H1 (cell line): ENCODE data around the gene RASSF3. TPM values are rescaled to one million over a fixed set of nuclear protein-coding genes. Genes with fewer than 3 reads are reported as not detected.

Experiments used
- CTCF ChIA-PET: fragments of 300-600 bp; sonication (Branson Sonifier 250); formaldehyde crosslinking; loops from one replicate; lab custom pipeline; 2021; ENCODE audit not compliant: partially characterized antibody; lab: Charles Lee
- POLR2A ChIA-PET: fragments of 300-600 bp; sonication (Branson Sonifier 250); formaldehyde crosslinking; loops from one replicate; lab custom pipeline; 2021; ENCODE audit warnings: inconsistent platforms; ENCODE audit not compliant: partially characterized antibody; lab: Charles Lee
- DNase-seq, 2 experiments: peaks; one replicate each; pipeline versions ENCODE4 v3.0.0 to v3.0.0-alpha.2; 2010 to 2022; ENCODE audit warnings: low spot score in 2 of 2, low read depth in 1 of 2, mixed read lengths in 1 of 2
- FAIRE-seq: peaks from 2 replicates; lab custom pipeline; 2011; peaks lifted over from hg19 to GRCh38; lab: Jason Lieb, UNC
- H2AFZ ChIP-seq: 2 replicates; pipeline ENCODE4 v1.8.1; 2012; ENCODE audit warnings: low read length, inconsistent platforms
- H2AK5ac ChIP-seq: 2 replicates; pipeline ENCODE4 v1.6.1; 2013; ENCODE audit warnings: low read depth, low read length
- H2BK120ac ChIP-seq: replicated peaks from 2 replicates; pipeline ENCODE3; 2013; ENCODE audit warnings: low read depth, low read length, inconsistent platforms
- H2BK12ac ChIP-seq: 2 replicates; pipeline ENCODE4 v1.6.1; 2013; ENCODE audit warnings: low read depth, low read length
- H2BK15ac ChIP-seq: 2 replicates; pipeline ENCODE4 v1.6.1; 2013; ENCODE audit warnings: low read length
- H2BK20ac ChIP-seq: 2 replicates; pipeline ENCODE4 v1.6.1; 2013; ENCODE audit warnings: low read length
- H2BK5ac ChIP-seq: 2 replicates; pipeline ENCODE4 v1.6.1; 2013; ENCODE audit warnings: low read depth, low read length
- H3K14ac ChIP-seq: 2 replicates; pipeline ENCODE4 v1.6.1; 2013; ENCODE audit warnings: inconsistent platforms; ENCODE audit not compliant: insufficient read length
- H3K18ac ChIP-seq: 2 replicates; pipeline ENCODE4 v1.6.1; 2013; ENCODE audit warnings: low read length; ENCODE audit errors: extremely low read depth
- H3K23ac ChIP-seq: 2 replicates; pipeline ENCODE4 v1.6.1; 2013; ENCODE audit warnings: inconsistent platforms; ENCODE audit not compliant: insufficient read length
- H3K23me2 ChIP-seq: 2 replicates; pipeline ENCODE4 v1.6.1; 2013; ENCODE audit warnings: low read depth, low read length
- H3K27ac ChIP-seq: 2 replicates; pipeline ENCODE4 v1.6.1; 2011; ENCODE audit warnings: low read depth, low read length, inconsistent platforms
- H3K27me3 ChIP-seq, 4 experiments: replicated peaks in 1 of 4; 1 replicate in 1 of 4; 2 replicates in 3 of 4; pipeline versions ENCODE4 v1.6.1 to v1.8.1; 2011 to 2013; ENCODE audit warnings: low read length in 3 of 4, mild to moderate bottlenecking in 3 of 4, inconsistent platforms in 2 of 4, mixed read lengths in 2 of 4, moderate library complexity in 1 of 4; ENCODE audit not compliant: control insufficient read depth in 3 of 4, insufficient read depth in 3 of 4; ENCODE audit errors: extremely low read depth in 1 of 4
- H3K36me3 ChIP-seq, 4 experiments: 2 replicates each; pipeline versions ENCODE4 v1.6.1 to v1.8.1; 2011 to 2013; ENCODE audit warnings: mild to moderate bottlenecking in 4 of 4, low read length in 3 of 4, moderate library complexity in 2 of 4, control low read depth in 1 of 4, inconsistent platforms in 1 of 4; ENCODE audit not compliant: insufficient read depth in 4 of 4, control insufficient read depth in 2 of 4
- H3K4ac ChIP-seq: replicated peaks from 2 replicates; pipeline ENCODE3; 2013; ENCODE audit warnings: low read length, low read depth, mixed read lengths, inconsistent platforms; ENCODE audit not compliant: insufficient read length
- H3K4me1 ChIP-seq, 4 experiments: replicated peaks in 1 of 4; 1 replicate in 1 of 4; 2 replicates in 3 of 4; pipeline versions ENCODE4 v1.6.1 to v1.8.1; 2011 to 2013; ENCODE audit warnings: low read length in 3 of 4, inconsistent platforms in 2 of 4, mixed read lengths in 1 of 4; ENCODE audit not compliant: insufficient read depth in 4 of 4, control insufficient read depth in 3 of 4
- H3K4me2 ChIP-seq, 2 experiments: 2 replicates each; pipeline versions ENCODE4 v1.6.1 to v1.8.1; 2011 to 2013; ENCODE audit warnings: low read depth in 2 of 2, low read length in 2 of 2, control low read depth in 1 of 2, inconsistent platforms in 1 of 2, mild to moderate bottlenecking in 1 of 2; ENCODE audit not compliant: insufficient read depth in 1 of 2
- H3K4me3 ChIP-seq, 4 experiments: fragments of 200-600, 300-600 bp in 1 of 4; sonication (generic), shearing (Covaris generic), sonication (Bioruptor Twin) in 1 of 4; 2 replicates each; pipeline versions ENCODE4 v1.5.1 to v1.8.1; 2011 to 2016; ENCODE audit warnings: low read length in 4 of 4, low read depth in 3 of 4, control low read depth in 2 of 4, inconsistent platforms in 2 of 4, mild to moderate bottlenecking in 2 of 4, mixed read lengths in 1 of 4, moderate library complexity in 1 of 4; ENCODE audit not compliant: insufficient read depth in 2 of 4; ENCODE audit errors: extremely low read depth in 1 of 4
- H3K56ac ChIP-seq: replicated peaks from 2 replicates; pipeline ENCODE3; 2013; ENCODE audit warnings: low read depth, mild to moderate bottlenecking, mixed read lengths, low read length, inconsistent platforms; ENCODE audit not compliant: insufficient read length
- H3K79me1 ChIP-seq: 2 replicates; pipeline ENCODE4 v1.6.1; 2013; ENCODE audit warnings: low read depth, low read length, control low read depth
- H3K79me2 ChIP-seq, 2 experiments: 2 replicates each; pipeline versions ENCODE4 v1.6.1 to v1.8.1; 2012 to 2013; ENCODE audit warnings: low read length in 2 of 2, mild to moderate bottlenecking in 2 of 2, inconsistent platforms in 1 of 2; ENCODE audit not compliant: insufficient read depth in 2 of 2, control insufficient read depth in 1 of 2
- H3K9ac ChIP-seq, 4 experiments: replicated peaks in 1 of 4; 1 replicate in 1 of 4; 2 replicates in 3 of 4; pipeline versions ENCODE4 v1.6.1 to v1.8.1; 2011 to 2013; ENCODE audit warnings: low read depth in 3 of 4, low read length in 3 of 4, control low read depth in 2 of 4, mild to moderate bottlenecking in 2 of 4, moderate library complexity in 2 of 4, inconsistent platforms in 1 of 4; ENCODE audit errors: extremely low read depth in 1 of 4
- H3K9me3 ChIP-seq, 2 experiments: 2 replicates each; pipeline versions ENCODE4 v1.6.1 to v1.8.1; 2012 to 2013; ENCODE audit warnings: mild to moderate bottlenecking in 2 of 2, moderate library complexity in 2 of 2, control low read depth in 1 of 2, inconsistent platforms in 1 of 2, low read depth in 1 of 2, low read length in 1 of 2, mixed read lengths in 1 of 2; ENCODE audit not compliant: insufficient read depth in 2 of 2
- H4K20me1 ChIP-seq, 2 experiments: replicated peaks in 1 of 2; 2 replicates each; pipeline versions ENCODE3 to v1.8.1; 2011 to 2013; ENCODE audit warnings: inconsistent platforms in 2 of 2, low read length in 2 of 2, mild to moderate bottlenecking in 1 of 2; ENCODE audit not compliant: insufficient read depth in 2 of 2, control insufficient read depth in 1 of 2
- H4K5ac ChIP-seq: 2 replicates; pipeline ENCODE4 v1.6.1; 2013; ENCODE audit warnings: low read length, low read depth, mixed read lengths, inconsistent platforms; ENCODE audit not compliant: insufficient read length
- H4K8ac ChIP-seq: 2 replicates; pipeline ENCODE4 v1.8.0; 2013; ENCODE audit warnings: mild to moderate bottlenecking, moderate library complexity, low read length, inconsistent platforms; ENCODE audit not compliant: insufficient read depth; ENCODE audit errors: extremely low read depth
- H4K91ac ChIP-seq: replicated peaks from 2 replicates; pipeline ENCODE3; 2013; ENCODE audit warnings: low read length, mixed read lengths, inconsistent platforms; ENCODE audit not compliant: insufficient read length
- CBX5 ChIP-seq: fragments of 300-800, 300-1000 bp; sonication (generic); IDR thresholded peaks from 2 replicates; pipeline ENCODE4 v1.7.1; 2016; ENCODE audit warnings: antibody characterized with exemption, low read length, low read depth
- EZH2 ChIP-seq: fragments of 200-600 bp; sonication (generic); IDR thresholded peaks from 2 replicates; pipeline ENCODE4 v1.7.1; 2012; ENCODE audit warnings: low read depth, mild to moderate bottlenecking, moderate library complexity, low read length, inconsistent platforms; ENCODE audit not compliant: severe bottlenecking
- FOSL1 ChIP-seq: IDR thresholded peaks from 2 replicates; pipeline ENCODE4 v1.6.1; 2011; ENCODE audit warnings: mild to moderate bottlenecking, low read depth, low read length, moderate library complexity; ENCODE audit not compliant: insufficient read depth
- GTF2F1 ChIP-seq: IDR thresholded peaks from 2 replicates; pipeline ENCODE4 v1.6.1; 2012; ENCODE audit warnings: low read depth, low read length, improper control_type of control experiment, borderline replicate concordance
- POLR2A ChIP-seq, 2 experiments: IDR thresholded peaks; 1 replicate in 1 of 2; 2 replicates in 1 of 2; pipeline ENCODE4 v1.6.1; 2011; ENCODE audit warnings: low read depth in 2 of 2, low read length in 2 of 2, mild to moderate bottlenecking in 2 of 2; ENCODE audit errors: control extremely low read depth in 1 of 2
- SRF ChIP-seq: IDR thresholded peaks from 2 replicates; pipeline ENCODE4 v1.6.1; 2011; ENCODE audit warnings: mild to moderate bottlenecking, low read depth, low read length, moderate library complexity
- TEAD4 ChIP-seq: IDR thresholded peaks from 2 replicates; pipeline ENCODE4 v1.6.1; 2012; ENCODE audit warnings: low read depth, low read length, inconsistent platforms, mixed read lengths
- WGBS, 2 experiments: shearing (Covaris generic) in 1 of 2; methylation state at CpG; one replicate each; pipeline versions ENCODE4 v1.1.6 to v1.1.7; 2013 to 2015; ENCODE audit warnings: low lambda C conversion rate in 2 of 2, mixed read lengths in 2 of 2, inconsistent platforms in 1 of 2, low coverage in 1 of 2, missing lambda C conversion rate in 1 of 2; ENCODE audit not compliant: insufficient replicate concordance in 2 of 2, insufficient coverage in 1 of 2, insufficient read length in 1 of 2; ENCODE audit errors: extremely low coverage in 1 of 2, missing lambda C conversion rate in 1 of 2; 5-methylcytosine and 5-hydroxymethylcytosine counted together
- polyA plus RNA-seq, 7 experiments: library from polyadenylated mRNA; depleted of rRNA in 3 of 7; stranded (reverse) in 5 of 7; unstranded in 2 of 7; fragments of >200 nt in 5 of 7; fragments of 200-250 nt in 2 of 7; gene quantifications; 1 replicate in 5 of 7; 2 replicates in 1 of 7; 4 replicates in 1 of 7; pipeline versions ENCODE4 v1.2.1 to v1.2.3, GENCODE V29; 2011 to 2013; ENCODE audit warnings: missing spikeins in 2 of 7, mixed read lengths in 2 of 7
- total RNA-seq: library from RNA; stranded (reverse); fragmentation: NEBNext Ultra II Directional; extraction: Animal tissue kit (Norgen Biotek cat#: 25700); gene quantifications from 2 replicates; pipeline ENCODE4 v1.2.1, GENCODE V29; 2021

RASSF3 gene
- total and polyA plus RNA-seq, 2 of the 8 experiments (the other 6 are each of a cell fraction or from before 2014, with no cell fraction given): 19.1 to 64.3 TPM

DNA sequence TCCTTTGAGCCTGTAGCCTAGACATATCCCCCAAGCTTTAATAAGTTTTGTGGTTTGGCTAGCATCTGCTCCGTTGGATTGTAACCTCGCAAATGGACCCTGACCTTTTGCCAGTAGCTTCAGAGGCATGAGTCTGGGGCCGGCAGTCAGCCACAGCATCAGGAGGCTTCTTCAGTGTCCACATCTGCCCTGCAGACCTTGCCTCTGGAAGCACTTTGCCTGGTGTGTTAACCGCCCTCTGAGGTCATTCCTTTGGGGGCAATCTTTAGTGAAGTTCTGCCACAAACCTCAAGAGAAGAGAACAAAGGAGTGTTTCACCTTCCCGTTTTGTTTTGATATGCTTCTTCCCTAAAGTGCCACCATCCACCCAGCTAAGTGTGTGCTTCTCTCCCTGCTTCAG is 77.5 kb downstream of the RASSF3 start:
- H3K4me3 ChIP-seq: no peak overlapping the region
- CTCF ChIA-PET: interaction anchor here (1.1 to 4.6 kb wide), 5 partner anchors 10 to 138 kb away, joined by 3 to 20 read pairs (median 5); no protein-coding TSS in a partner anchor
- H2AFZ ChIP-seq: no peak overlapping the region
- POLR2A ChIA-PET: no interaction called here
- WGBS, 2 experiments: 88% methylated on average over 5 of the region's 5 CpGs; no CpG with 5 or more reads in 1 of the 2 experiments
- H2BK12ac ChIP-seq: no peak overlapping the region
- no peak overlapping the region for H3K23ac ChIP-seq
- no peak overlapping the region for H4K91ac ChIP-seq
- H3K9me3 ChIP-seq: no peaks in the 10 kb centered on the region
- 0 out of 2 replicates have a peak, but pooled peaks cover 2% of the 10 kb centered on the region for H3K79me1 ChIP-seq
- H3K4me1 ChIP-seq: peaks cover 4 to 18% (median 12%) of the 10 kb centered on the region in 4 experiments; a peak in 4 of 7 replicates
- H4K8ac ChIP-seq: no peak overlapping the region
- H3K18ac ChIP-seq: 0 out of 2 replicates have a peak overlapping the region, but pooled peaks have one; percentile 20
- no peak for TF ChIP-seq FOSL1
- no peak for TF ChIP-seq CBX5
- no peak for TF ChIP-seq EZH2
- no peak for TF ChIP-seq GTF2F1
- TF ChIP-seq TEAD4: no peak
- no peak for TF ChIP-seq SRF
- TF ChIP-seq POLR2A (IDR thresholded peaks at IDR 0.05; ENCODE audit: control extremely low read depth in 1 of 2, low read depth in 2 of 2, low read length in 2 of 2): no peak
- H4K20me1 ChIP-seq: peaks cover 2 to 5% of the 10 kb centered on the region in 2 experiments
- 0 out of 2 replicates have a peak overlapping the region, but pooled peaks have one; percentile 41 for H3K27ac ChIP-seq
- H3K56ac ChIP-seq: no peak overlapping the region
- no peak overlapping the region for H3K9ac ChIP-seq
- H2BK5ac ChIP-seq: no peak overlapping the region
- H2BK20ac ChIP-seq: no peak overlapping the region
- FAIRE-seq (no peak), DNase-seq (no peak)
- H3K4me2 ChIP-seq: no peak overlapping the region
- H2BK120ac ChIP-seq: no peak overlapping the region
- H3K23me2 ChIP-seq: peaks cover 3% of the 10 kb centered on the region; the same call in 1 of the 2 replicates
- H4K5ac ChIP-seq: no peak overlapping the region
- H2AK5ac ChIP-seq: no peak overlapping the region
- H3K14ac ChIP-seq: no peak overlapping the region
- H2BK15ac ChIP-seq: no peak overlapping the region
- no peak overlapping the region for H3K4ac ChIP-seq
- H3K79me2 ChIP-seq: peaks cover 0 to 33% of the 10 kb centered on the region in 2 experiments; a peak in 3 of 4 replicates
- H3K36me3 ChIP-seq: peaks cover 0 to 18% (median 8%) of the 10 kb centered on the region in 4 experiments; a peak in 3 of 8 replicates
- no peaks in the 10 kb centered on the region for H3K27me3 ChIP-seq
